ENCODE measurements around the gene ADAMTS4. TPM values are rescaled to one million over a fixed set of nuclear protein-coding genes. Genes with fewer than 3 reads are reported as not detected.

The ADAMTS4 gene
- total RNA-seq, 1 experiment from 2014 or later: 9.1 TPM

- TF ChIP-seq NFYB (CRISPR knock-in tag; conservative IDR thresholded peaks at IDR 0.05; ENCODE audit: low read depth) (peak; percentile 83), MAX (CRISPR knock-in tag; IDR thresholded peaks at IDR 0.05) (peak; percentile 78)
Measured at GRCh38 chr1:161165742-161166668, 32.8 kb downstream of the ADAMTS4 start, which contains the start of gene PPOX (continued).

- ATAC-seq: no peak
- H3K36me3 Mint-ChIP-seq: peaks cover 21% of the 10 kb centered on the region
- peaks cover 13% of the 10 kb centered on the region for H3K4me1 Mint-ChIP-seq
- ChIA-PET CTCF (interaction anchor here (0.6 to 2.8 kb wide), 22 partner anchors 7 to 275 kb away, joined by 3 to 41 read pairs (median 5); partner anchors contain the start of genes ADAMTS4, B4GALT3, DEDD and F11R), POLR2A (interaction anchor here (1.7 to 2.5 kb wide), 2 partner anchors 12 to 32 kb away, joined by 8 to 13 read pairs; partner anchors contain the start of genes DEDD and UFC1)
- no peaks in the 10 kb centered on the region for H3K27me3 Mint-ChIP-seq (ENCODE audit: low read depth)
- peak overlapping the region; percentile 79 for H3K4me3 Mint-ChIP-seq
- DNase-seq (ENCODE audit: low spot score): no peak
- no peak overlapping the region for H3K27ac Mint-ChIP-seq
- no peaks in the 10 kb centered on the region for H3K9me3 Mint-ChIP-seq
- TF ChIP-seq NR3C1 (CRISPR knock-in tag; conservative IDR thresholded peaks at IDR 0.05; ENCODE audit: low read depth) (no peak), TP53 (CRISPR knock-in tag; IDR thresholded peaks at IDR 0.05) (no peak), AR (CRISPR knock-in tag; IDR thresholded peaks at IDR 0.05) (no peak), ZBTB21 (CRISPR knock-in tag; IDR thresholded peaks at IDR 0.05; ENCODE audit: borderline replicate concordance) (no peak), NFE2L1 (CRISPR knock-in tag; IDR thresholded peaks at IDR 0.05) (no peak), E2F4 (CRISPR knock-in tag; IDR thresholded peaks at IDR 0.05; ENCODE audit: borderline replicate concordance, low read depth) (no peak), ZNF219 (CRISPR knock-in tag; IDR thresholded peaks at IDR 0.05; ENCODE audit: borderline replicate concordance) (no peak), GTF2I (CRISPR knock-in tag; conservative IDR thresholded peaks at IDR 0.05) (no peak), ATF6 (CRISPR knock-in tag; IDR thresholded peaks at IDR 0.05) (no peak), RORB (CRISPR knock-in tag; IDR thresholded peaks at IDR 0.05) (no peak)
- TF ChIP-seq, protein P1, sequence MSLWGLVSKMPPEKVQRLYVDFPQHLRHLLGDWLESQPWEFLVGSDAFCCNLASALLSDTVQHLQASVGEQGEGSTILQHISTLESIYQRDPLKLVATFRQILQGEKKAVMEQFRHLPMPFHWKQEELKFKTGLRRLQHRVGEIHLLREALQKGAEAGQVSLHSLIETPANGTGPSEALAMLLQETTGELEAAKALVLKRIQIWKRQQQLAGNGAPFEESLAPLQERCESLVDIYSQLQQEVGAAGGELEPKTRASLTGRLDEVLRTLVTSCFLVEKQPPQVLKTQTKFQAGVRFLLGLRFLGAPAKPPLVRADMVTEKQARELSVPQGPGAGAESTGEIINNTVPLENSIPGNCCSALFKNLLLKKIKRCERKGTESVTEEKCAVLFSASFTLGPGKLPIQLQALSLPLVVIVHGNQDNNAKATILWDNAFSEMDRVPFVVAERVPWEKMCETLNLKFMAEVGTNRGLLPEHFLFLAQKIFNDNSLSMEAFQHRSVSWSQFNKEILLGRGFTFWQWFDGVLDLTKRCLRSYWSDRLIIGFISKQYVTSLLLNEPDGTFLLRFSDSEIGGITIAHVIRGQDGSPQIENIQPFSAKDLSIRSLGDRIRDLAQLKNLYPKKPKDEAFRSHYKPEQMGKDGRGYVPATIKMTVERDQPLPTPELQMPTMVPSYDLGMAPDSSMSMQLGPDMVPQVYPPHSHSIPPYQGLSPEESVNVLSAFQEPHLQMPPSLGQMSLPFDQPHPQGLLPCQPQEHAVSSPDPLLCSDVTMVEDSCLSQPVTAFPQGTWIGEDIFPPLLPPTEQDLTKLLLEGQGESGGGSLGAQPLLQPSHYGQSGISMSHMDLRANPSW (CRISPR knock-in tag; conservative IDR thresholded peaks at IDR 0.05; ENCODE audit: low read depth): no peak
- TF ChIP-seq, protein P2, sequence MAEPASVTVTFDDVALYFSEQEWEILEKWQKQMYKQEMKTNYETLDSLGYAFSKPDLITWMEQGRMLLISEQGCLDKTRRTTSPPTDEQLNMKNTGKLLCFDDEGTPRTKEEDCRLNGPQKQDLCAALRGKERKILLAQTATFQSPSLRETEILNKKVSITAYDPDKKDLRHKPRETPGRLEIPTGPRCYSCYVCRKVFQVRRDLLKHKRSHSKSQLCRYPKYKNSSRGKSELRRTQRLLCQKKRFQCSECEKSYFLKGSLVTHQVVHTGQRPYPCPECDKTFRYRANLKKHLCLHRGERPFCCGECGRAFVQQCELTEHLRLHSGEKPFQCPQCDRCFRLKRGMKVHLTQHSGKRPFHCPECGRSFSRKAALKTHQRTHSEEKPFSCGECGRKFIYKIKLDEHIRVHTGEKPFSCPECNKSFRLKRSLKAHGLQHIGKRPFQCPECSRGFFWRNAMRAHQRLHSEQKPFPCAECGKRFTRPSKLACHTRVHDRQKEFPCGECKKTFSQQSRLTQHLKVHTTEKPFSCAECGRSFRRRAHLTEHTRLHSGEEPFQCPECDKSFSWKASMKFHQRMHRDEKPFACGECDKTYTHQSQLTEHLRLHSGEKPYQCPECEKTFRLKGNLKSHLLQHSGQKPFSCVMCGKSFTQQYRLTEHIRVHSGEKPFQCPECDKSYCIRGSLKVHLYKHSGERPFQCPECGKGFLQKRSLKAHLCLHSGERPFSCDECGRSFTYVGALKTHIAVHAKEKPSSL (CRISPR knock-in tag; conservative IDR thresholded peaks at IDR 0.05): no peak
- TF ChIP-seq, protein P3, sequence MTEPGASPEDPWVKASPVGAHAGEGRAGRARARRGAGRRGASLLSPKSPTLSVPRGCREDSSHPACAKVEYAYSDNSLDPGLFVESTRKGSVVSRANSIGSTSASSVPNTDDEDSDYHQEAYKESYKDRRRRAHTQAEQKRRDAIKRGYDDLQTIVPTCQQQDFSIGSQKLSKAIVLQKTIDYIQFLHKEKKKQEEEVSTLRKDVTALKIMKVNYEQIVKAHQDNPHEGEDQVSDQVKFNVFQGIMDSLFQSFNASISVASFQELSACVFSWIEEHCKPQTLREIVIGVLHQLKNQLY (CRISPR knock-in tag; IDR thresholded peaks at IDR 0.05): no peak
Measured at GRCh38 chr1:161164901-161165610, 33.8 kb downstream of the ADAMTS4 start.
